C4-2B (cell line): ENCODE measurements around the gene NSFL1C.
"Not testable (repeated sequence)": the region's sequence is repeated elsewhere in the genome, so short reads cannot be mapped to it uniquely, and the experiment has no call there.

ENCODE experiments used
- H3K27ac ChIP-seq: fragments of 450-650 bp; 2 replicates; pipeline ENCODE4 v1.5.1; 2017
- CTCF ChIP-seq: fragments of 450-650 bp; conservative IDR thresholded peaks from 2 replicates; pipeline ENCODE4 v1.5.1; 2017; ENCODE audit warnings: mild to moderate bottlenecking
- ZFX ChIP-seq: fragments of 450-650 bp; IDR thresholded peaks from 2 replicates; pipeline ENCODE4 v1.6.1; 2017

The NSFL1C gene

GRCh38 chr20:1414982-1415381 is 51.7 kb downstream of the NSFL1C start:
- no peak overlapping the region for H3K27ac ChIP-seq
- TF ChIP-seq CTCF = no peak
- TF ChIP-seq ZFX = no peak

GRCh38 chr20:1405801-1406200 is 60.8 kb downstream of the NSFL1C start:
- TF ChIP-seq ZFX = no peak
- TF ChIP-seq CTCF = no peak
- no peak overlapping the region for H3K27ac ChIP-seq

- TF ChIP-seq CTCF (no peak), ZFX (no peak)
- no peak overlapping the region for H3K27ac ChIP-seq
These were observed 63.0 kb downstream of the NSFL1C start for GRCh38 chr20:1403624-1404023.

GRCh38 chr20:1402149-1402548 is 64.5 kb downstream of the NSFL1C start:
- no peak overlapping the region for H3K27ac ChIP-seq
- no peak for TF ChIP-seq CTCF
- TF ChIP-seq ZFX = no peak

- TF ChIP-seq CTCF (no peak), ZFX (no peak)
- H3K27ac ChIP-seq = no peak overlapping the region; the same call in 1 of the 2 replicates
These were observed 65.2 kb downstream of the NSFL1C start for GRCh38 chr20:1401451-1401907.

- H3K27ac ChIP-seq = not testable (repeated sequence)
These were observed 66.8 kb downstream of the NSFL1C start for GRCh38 chr20:1399678-1400366.

- not testable (repeated sequence) for H3K27ac ChIP-seq
These were observed 68.5 kb downstream of the NSFL1C start for GRCh38 chr20:1398185-1398584.

- TF ChIP-seq ZFX = no peak
- no peak; the same call in 1 of the 2 replicates for TF ChIP-seq CTCF
- no peak overlapping the region for H3K27ac ChIP-seq
These were observed 68.9 kb downstream of the NSFL1C start for GRCh38 chr20:1397710-1398109.
